Kidney (tissue), 22 donors: Measurements from ENCODE around the gene MAT2A. TPM values are rescaled to one million over a fixed set of nuclear protein-coding genes. Genes with fewer than 3 reads are reported as not detected.
A peak's percentile ranks its signal among the peaks of the same experiment; 100 is the strongest.

Experiments
- DNase-seq, 5 donors: peaks; one replicate each; pipeline ENCODE4 v3.0.0-alpha.2; 2013 to 2020
- FAIRE-seq: peaks from 2 replicates; lab custom pipeline; 2012; peaks lifted over from hg19 to GRCh38; lab: Jason Lieb, UNC
- H3K27ac ChIP-seq, 2 donors: one replicate each; pipeline ENCODE4 v1.7.0; 2013; ENCODE audit warnings: low read depth in 2 of 2, low read length in 2 of 2, inconsistent platforms in 1 of 2
- H3K27me3 ChIP-seq: one replicate; pipeline ENCODE4 v1.7.1; 2013; ENCODE audit warnings: low read length, inconsistent platforms; ENCODE audit not compliant: control insufficient read depth, insufficient read depth
- H3K36me3 ChIP-seq, 3 donors: one replicate each; pipeline versions ENCODE4 v1.7.0 to v1.7.1; 2013; ENCODE audit warnings: low read length in 3 of 3, control low read depth in 1 of 3, inconsistent platforms in 1 of 3; ENCODE audit not compliant: insufficient read depth in 3 of 3, control insufficient read depth in 2 of 3
- H3K4me1 ChIP-seq, 3 donors: one replicate each; pipeline versions ENCODE4 v1.7.0 to v1.7.1; 2013; ENCODE audit warnings: low read length in 3 of 3, inconsistent platforms in 1 of 3, low read depth in 1 of 3; ENCODE audit not compliant: control insufficient read depth in 2 of 3, insufficient read depth in 2 of 3
- H3K4me3 ChIP-seq, 3 donors: one replicate each; pipeline versions ENCODE4 v1.7.0 to v1.8.1; 2013; ENCODE audit warnings: low read length in 3 of 3, control low read depth in 1 of 3, inconsistent platforms in 1 of 3
- H3K9ac ChIP-seq, 3 donors: one replicate each; pipeline versions ENCODE4 v1.7.0 to v1.7.1; 2013; ENCODE audit warnings: low read length in 3 of 3, control low read depth in 1 of 3, inconsistent platforms in 1 of 3
- H3K9me3 ChIP-seq, 3 donors: one replicate each; pipeline versions ENCODE4 v1.7.0 to v1.7.1; 2013; ENCODE audit warnings: low read length in 3 of 3, control low read depth in 1 of 3, inconsistent platforms in 1 of 3; ENCODE audit not compliant: control insufficient read depth in 2 of 3, insufficient read depth in 1 of 3
- intact Hi-C: fragments of 100-400 bp; cut with DNase I; formaldehyde crosslinking; loops from one replicate; pipeline ENCODE4 v1.11.1; 2022
- long read RNA-seq, 10 donors: library from polyadenylated mRNA in 1 of 10; unstranded in 1 of 10; transcript quantifications; one replicate each; pipeline ENCODE4 v2.0.0 and lab custom pipeline, GENCODE V29; 2021 to 2026
- polyA plus RNA-seq: library from polyadenylated mRNA; stranded (reverse); fragments of 350-450 nt; fragmentation: Illumina TruSeq; extraction: RNeasy Lipid Tissue Mini Kit (QIAGEN cat#74804); gene quantifications from one replicate; pipeline ENCODE4 v1.2.3, GENCODE V29; 2014; ENCODE audit warnings: low read depth, low replicate concordance; ENCODE audit not compliant: insufficient read depth
- total RNA-seq: library from RNA; stranded (reverse); fragmentation: NEBNext Ultra II Directional; extraction: Animal tissue kit (Norgen Biotek cat#: 25700); gene quantifications from one replicate; pipeline ENCODE4 v1.2.1, GENCODE V29; 2021
- TF ChIP-seq, protein P1 (sequence below): IDR thresholded peaks from 3 replicates; pipeline ENCODE4 v1.5.1; 2012; ENCODE audit warnings: mild to moderate bottlenecking, moderate library complexity, borderline replicate concordance; ENCODE audit not compliant: insufficient read depth; ENCODE audit errors: extremely low read depth
- donor health status: control.
- donor health status: control.
- donor health status: control.
- donor health status: control.
- donor health status: control.
- donor health status: DM: yes; HTN: yes; CAD: no.
- donor health status: Normal renal cell carcinoma (clear cell type).

Gene MAT2A
- total RNA-seq, result 300 TPM
- 155 TPM for polyA plus RNA-seq
- long read RNA-seq, donor 1, transcript MAT2A-201 (9 exons, 2,819 nt), result major isoform, 23 of 160 reads
- long read RNA-seq, donor 1, partial matches to known transcripts, result 133 of 160 reads
- long read RNA-seq, donor 1, other reads (novel, unspliced or antisense), result 0 of 160 reads
- long read RNA-seq, donor 2, transcript MAT2A-201 (9 exons, 2,819 nt), result major isoform, 44 of 101 reads
- long read RNA-seq, donor 2, partial matches to known transcripts, result 57 of 101 reads
- long read RNA-seq, donor 2, other reads (novel, unspliced or antisense), result 0 of 101 reads
- long read RNA-seq, donor 3, transcript MAT2A-201 (9 exons, 2,819 nt), result major isoform, 49 of 112 reads
- long read RNA-seq, donor 3, partial matches to known transcripts, result 59 of 112 reads
- long read RNA-seq, donor 3, other reads (novel, unspliced or antisense), result 0 of 112 reads
- long read RNA-seq, donor 4, transcript MAT2A-201 (9 exons, 2,819 nt), result major isoform, 17 of 49 reads
- long read RNA-seq, donor 4, partial matches to known transcripts, result 29 of 49 reads
- long read RNA-seq, donor 4, other reads (novel, unspliced or antisense), result 0 of 49 reads
- long read RNA-seq, donor 5, partial matches to known transcripts, result 0 of 1 reads
- long read RNA-seq, donor 5, other reads (novel, unspliced or antisense), result 0 of 1 reads
- long read RNA-seq, donor 6, transcript MAT2A-201 (9 exons, 2,819 nt), result major isoform, 16 of 25 reads
- long read RNA-seq, donor 6, partial matches to known transcripts, result 8 of 25 reads
- long read RNA-seq, donor 6, other reads (novel, unspliced or antisense), result 0 of 25 reads
- long read RNA-seq, donor 7, transcript MAT2A-201 (9 exons, 2,819 nt), result major isoform, 48 of 102 reads
- long read RNA-seq, donor 7, partial matches to known transcripts, result 50 of 102 reads
- long read RNA-seq, donor 7, other reads (novel, unspliced or antisense), result 4 of 102 reads
- long read RNA-seq, donor 8, transcript MAT2A-201 (9 exons, 2,819 nt), result major isoform, 27 of 59 reads
- long read RNA-seq, donor 8, partial matches to known transcripts, result 31 of 59 reads
- long read RNA-seq, donor 8, other reads (novel, unspliced or antisense), result 0 of 59 reads
- long read RNA-seq, donor 9, transcript MAT2A-201 (9 exons, 2,819 nt), result major isoform, 18 of 53 reads
- long read RNA-seq, donor 9, partial matches to known transcripts, result 34 of 53 reads
- long read RNA-seq, donor 9, other reads (novel, unspliced or antisense), result 0 of 53 reads
- long read RNA-seq, donor 10, transcript MAT2A-201 (9 exons, 2,819 nt), result major isoform, 38 of 80 reads
- long read RNA-seq, donor 10, partial matches to known transcripts, result 40 of 80 reads
- long read RNA-seq, donor 10, other reads (novel, unspliced or antisense), result 0 of 80 reads

DNA sequence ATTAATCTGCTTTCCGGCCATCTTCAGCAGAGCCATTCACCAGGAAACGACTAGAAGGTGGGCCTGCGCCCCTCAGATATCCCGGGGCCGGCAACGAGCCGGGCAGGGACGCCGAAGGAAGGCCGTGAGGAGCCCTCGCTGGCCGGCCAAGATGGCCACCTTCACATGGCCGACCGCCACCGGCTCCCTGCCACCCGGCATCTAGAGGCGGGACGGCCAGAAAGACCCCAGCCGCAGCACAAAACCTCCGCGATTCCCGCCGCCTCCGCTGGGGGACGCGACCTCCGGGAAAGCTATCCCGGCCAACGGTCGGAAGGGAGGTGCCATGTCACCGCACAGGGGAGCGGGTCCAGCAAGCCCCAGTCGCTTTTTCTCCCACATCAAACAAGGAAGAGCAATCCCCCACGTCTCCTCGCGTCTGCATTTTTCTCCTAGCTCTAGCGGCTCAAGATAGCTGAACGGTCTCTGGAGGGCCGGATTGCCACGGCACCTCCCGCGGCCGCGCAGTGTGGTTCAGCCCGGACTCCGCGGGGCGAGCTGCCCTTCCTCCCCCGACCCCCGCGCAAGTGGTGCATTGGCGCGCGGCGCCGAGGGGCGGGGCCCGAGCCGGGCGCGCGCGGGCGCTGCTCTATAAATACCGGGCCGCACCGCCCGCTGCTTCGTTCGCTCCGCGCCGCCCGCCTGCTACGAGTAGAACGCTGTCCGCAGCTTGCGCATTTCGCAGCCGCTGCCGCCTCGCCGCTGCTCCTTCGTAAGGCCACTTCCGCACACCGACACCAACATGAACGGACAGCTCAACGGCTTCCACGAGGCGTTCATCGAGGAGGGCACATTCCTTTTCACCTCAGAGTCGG is at the start of gene MAT2A:
Gene MAT2A, plus strand, starts transcription at position 662 of the 854 bp plus-strand sequence. Its CDS starts 120 bp downstream, at position 782.
- DNase-seq (peak; percentile 98), FAIRE-seq (no peak)
- Histone ChIP-seq H3K9me3 (no peaks in the 10 kb centered on the region), H3K4me3 (peak within 1 kb of the TSS; percentile 88 to 97 (median 97)), H3K27ac (peak within 1 kb of the TSS; percentile 100), H3K36me3 (peaks cover 17 to 29% (median 19%) of the 10 kb centered on the region in 3 donors), H3K9ac (peak within 1 kb of the TSS; percentile 95 to 100 (median 99)), H3K27me3 (no peaks in the 10 kb centered on the region), H3K4me1 (peaks cover 11 to 18% (median 14%) of the 10 kb centered on the region in 3 donors)
- intact Hi-C loops, result no loop called here
- TF ChIP-seq, protein P1, sequence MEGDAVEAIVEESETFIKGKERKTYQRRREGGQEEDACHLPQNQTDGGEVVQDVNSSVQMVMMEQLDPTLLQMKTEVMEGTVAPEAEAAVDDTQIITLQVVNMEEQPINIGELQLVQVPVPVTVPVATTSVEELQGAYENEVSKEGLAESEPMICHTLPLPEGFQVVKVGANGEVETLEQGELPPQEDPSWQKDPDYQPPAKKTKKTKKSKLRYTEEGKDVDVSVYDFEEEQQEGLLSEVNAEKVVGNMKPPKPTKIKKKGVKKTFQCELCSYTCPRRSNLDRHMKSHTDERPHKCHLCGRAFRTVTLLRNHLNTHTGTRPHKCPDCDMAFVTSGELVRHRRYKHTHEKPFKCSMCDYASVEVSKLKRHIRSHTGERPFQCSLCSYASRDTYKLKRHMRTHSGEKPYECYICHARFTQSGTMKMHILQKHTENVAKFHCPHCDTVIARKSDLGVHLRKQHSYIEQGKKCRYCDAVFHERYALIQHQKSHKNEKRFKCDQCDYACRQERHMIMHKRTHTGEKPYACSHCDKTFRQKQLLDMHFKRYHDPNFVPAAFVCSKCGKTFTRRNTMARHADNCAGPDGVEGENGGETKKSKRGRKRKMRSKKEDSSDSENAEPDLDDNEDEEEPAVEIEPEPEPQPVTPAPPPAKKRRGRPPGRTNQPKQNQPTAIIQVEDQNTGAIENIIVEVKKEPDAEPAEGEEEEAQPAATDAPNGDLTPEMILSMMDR, result peak; percentile 42

DNA sequence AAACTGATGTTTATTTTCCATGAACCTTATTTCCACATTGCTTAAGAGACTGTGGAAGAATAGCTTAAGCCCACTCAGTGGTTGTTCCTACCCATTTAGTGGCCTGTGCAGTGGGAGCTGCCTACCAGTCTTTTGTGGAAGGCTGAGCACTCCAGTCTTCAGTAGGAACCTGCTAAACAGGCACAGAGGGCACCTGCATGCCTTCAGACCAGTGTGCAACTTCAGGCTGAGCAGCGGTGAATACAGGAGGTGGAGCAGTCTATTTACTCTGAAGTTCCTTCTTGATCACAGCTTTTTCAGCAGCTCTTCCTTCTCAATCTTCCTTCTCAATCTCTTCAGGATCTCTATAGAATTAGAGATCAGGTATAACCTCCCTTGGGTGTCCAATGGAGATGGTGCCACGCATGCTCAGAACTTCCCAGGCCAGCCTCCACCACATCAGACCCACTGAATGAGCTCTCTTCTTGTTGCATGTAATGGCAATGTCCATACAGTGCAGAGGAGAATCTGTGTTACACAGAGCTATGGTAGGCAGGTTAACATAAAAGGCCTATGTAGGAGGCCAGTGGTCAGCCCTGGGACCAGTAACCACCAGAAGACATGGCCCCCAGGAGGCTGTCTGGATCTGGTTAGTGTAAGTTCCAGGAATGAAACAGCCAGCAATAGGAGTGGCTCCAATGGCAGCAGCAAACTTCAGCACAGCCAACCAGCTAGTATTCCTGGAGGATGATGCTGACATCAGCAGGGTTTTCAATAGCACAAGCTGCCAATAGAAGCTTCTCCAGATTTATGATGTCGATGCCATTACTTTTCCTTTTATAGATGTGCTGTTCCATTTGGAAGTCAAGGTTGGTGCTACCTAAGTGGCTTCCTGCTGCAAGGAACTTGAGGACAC is 47.9 kb upstream of the MAT2A start:
- no peak overlapping the region for H3K9ac ChIP-seq
- FAIRE-seq, result no peak
- no peaks in the 10 kb centered on the region for H3K4me1 ChIP-seq
- no peaks in the 10 kb centered on the region for H3K9me3 ChIP-seq
- no peaks in the 10 kb centered on the region for H3K36me3 ChIP-seq
- no peaks in the 10 kb centered on the region for H3K27me3 ChIP-seq
- no peak overlapping the region for H3K4me3 ChIP-seq
- intact Hi-C loops, result no loop called here
- no peak for DNase-seq
- no peak overlapping the region for H3K27ac ChIP-seq
- TF ChIP-seq, protein P1, result no peak
